ENCODE measurements around the gene PCDHGA1. TPM values are rescaled to one million over a fixed set of nuclear protein-coding genes. Genes with fewer than 3 reads are reported as not detected.

Gene PCDHGA1
- total RNA-seq, 4 donors from 2014 or later = 0.65 to 0.97 (median 0.71) TPM

- Histone ChIP-seq H3K4me1 (peaks cover 64 to 75% of the 10 kb centered on the region in 2 donors), H3K4me3 (no peak overlapping the region)
- in situ Hi-C loops (cut with MboI; ENCODE audit: low sequenced_read_pairs in 4 of 4) = loop anchor here in 2 of 4 donors (5.0 kb wide), 2 partner anchors 37 to 48 kb away; partner anchors contain the start of gene PCDHGC3 (in 2 of the 2)
Measured at GRCh38 chr5:141524604-141525597, 194.6 kb downstream of the PCDHGA1 start.

DNA sequence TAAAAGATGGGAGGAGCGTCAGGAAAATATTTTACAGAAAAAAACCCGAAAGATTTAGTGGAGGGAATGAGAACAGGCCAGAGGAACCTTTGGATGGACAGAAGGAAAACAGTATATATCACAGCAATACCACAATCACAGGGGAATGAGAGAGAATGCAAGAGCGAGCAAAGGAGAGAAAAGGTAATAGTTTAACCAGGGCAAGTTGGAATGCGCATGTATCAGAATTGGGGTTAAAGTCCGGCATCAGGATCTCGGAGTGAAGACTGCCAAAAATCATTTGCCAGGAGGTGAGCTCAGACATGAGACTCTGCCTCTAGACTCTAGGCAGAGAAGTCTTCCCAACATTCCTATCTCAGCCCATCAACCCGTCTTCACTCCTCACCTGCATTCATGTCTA, 195.3 kb downstream of the PCDHGA1 start:
- Histone ChIP-seq H3K4me3 (no peak overlapping the region), H3K36me3 (peaks cover 0 to 50% of the 10 kb centered on the region in 2 donors), H3K27ac (peak overlapping the region; percentile 87 to 92 (median 90)), H3K9me3 (no peaks in the 10 kb centered on the region), H3K27me3 (no peaks in the 10 kb centered on the region), H3K4me1 (peaks cover 64 to 73% of the 10 kb centered on the region in 2 donors)
- intact Hi-C loops (cut with DNase I; ENCODE audit: low total_unique reads) (loop anchor here (1.0 to 2.0 kb wide), 4 partner anchors 17 to 204 kb away; partner anchors contain the start of gene PCDHGB7), in situ Hi-C loops (cut with MboI; ENCODE audit: low sequenced_read_pairs in 4 of 4) (loop anchor here in 1 of 4 donors (5.0 kb wide), 1 partner anchor 48 kb away; the partner anchor contains the start of gene PCDHGC3)
- TF ChIP-seq POLR2A (IDR thresholded peaks at IDR 0.05) = no peak
- TF ChIP-seq, protein P1, sequence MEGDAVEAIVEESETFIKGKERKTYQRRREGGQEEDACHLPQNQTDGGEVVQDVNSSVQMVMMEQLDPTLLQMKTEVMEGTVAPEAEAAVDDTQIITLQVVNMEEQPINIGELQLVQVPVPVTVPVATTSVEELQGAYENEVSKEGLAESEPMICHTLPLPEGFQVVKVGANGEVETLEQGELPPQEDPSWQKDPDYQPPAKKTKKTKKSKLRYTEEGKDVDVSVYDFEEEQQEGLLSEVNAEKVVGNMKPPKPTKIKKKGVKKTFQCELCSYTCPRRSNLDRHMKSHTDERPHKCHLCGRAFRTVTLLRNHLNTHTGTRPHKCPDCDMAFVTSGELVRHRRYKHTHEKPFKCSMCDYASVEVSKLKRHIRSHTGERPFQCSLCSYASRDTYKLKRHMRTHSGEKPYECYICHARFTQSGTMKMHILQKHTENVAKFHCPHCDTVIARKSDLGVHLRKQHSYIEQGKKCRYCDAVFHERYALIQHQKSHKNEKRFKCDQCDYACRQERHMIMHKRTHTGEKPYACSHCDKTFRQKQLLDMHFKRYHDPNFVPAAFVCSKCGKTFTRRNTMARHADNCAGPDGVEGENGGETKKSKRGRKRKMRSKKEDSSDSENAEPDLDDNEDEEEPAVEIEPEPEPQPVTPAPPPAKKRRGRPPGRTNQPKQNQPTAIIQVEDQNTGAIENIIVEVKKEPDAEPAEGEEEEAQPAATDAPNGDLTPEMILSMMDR (IDR thresholded peaks at IDR 0.05 in 4 of 5, conservative IDR thresholded peaks at IDR 0.05 in 1 of 5) = no peak
- ATAC-seq = no peak
- no peak for DNase-seq

More at GRCh38 chr5:141524604-141525597, 194.6 kb downstream of the PCDHGA1 start:
- intact Hi-C loops (cut with DNase I; ENCODE audit: low total_unique reads) = loop anchor here (1.0 to 5.0 kb wide), 9 partner anchors 12 to 1872 kb away; partner anchors contain the start of genes DIAPH1, PCDHGA12, PCDHGB7 and PCDHGC3
- Histone ChIP-seq H3K27me3 (no peaks in the 10 kb centered on the region), H3K9me3 (no peaks in the 10 kb centered on the region), H3K36me3 (peaks cover 0 to 50% of the 10 kb centered on the region in 2 donors), H3K27ac (peak overlapping the region; percentile 87 to 92 (median 90))
- TF ChIP-seq, protein P1 (IDR thresholded peaks at IDR 0.05 in 4 of 5, conservative IDR thresholded peaks at IDR 0.05 in 1 of 5) = peak; percentile 98 to 99 (median 99)
- no peak for TF ChIP-seq POLR2A (IDR thresholded peaks at IDR 0.05)
- peak; percentile 88 to 94 for DNase-seq
- ATAC-seq = peak; percentile 58 to 65

- peaks cover 0 to 58% of the 10 kb centered on the region in 2 donors for H3K36me3 ChIP-seq
- no peak for DNase-seq
- peak overlapping the region; percentile 79 to 88 (median 86) for H3K27ac ChIP-seq
- TF ChIP-seq, protein P1 (IDR thresholded peaks at IDR 0.05 in 4 of 5, conservative IDR thresholded peaks at IDR 0.05 in 1 of 5) = no peak
- TF ChIP-seq POLR2A (IDR thresholded peaks at IDR 0.05) = no peak
- in situ Hi-C loops (cut with MboI; ENCODE audit: low sequenced_read_pairs in 4 of 4) (loop anchor here in 1 of 4 donors (5.0 kb wide), 1 partner anchor 50 kb away; the partner anchor contains the start of gene PCDHGC3), intact Hi-C loops (cut with DNase I; ENCODE audit: low total_unique reads) (no loop called here)
- no peaks in the 10 kb centered on the region for H3K9me3 ChIP-seq
- no peaks in the 10 kb centered on the region for H3K27me3 ChIP-seq
- peaks cover 50 to 55% of the 10 kb centered on the region in 2 donors for H3K4me1 ChIP-seq
- H3K4me3 ChIP-seq = no peak overlapping the region
- ATAC-seq = no peak
Measured at GRCh38 chr5:141527426-141527825, 197.1 kb downstream of the PCDHGA1 start.

GRCh38 chr5:141528291-141528984, 198.1 kb downstream of the PCDHGA1 start:
- ATAC-seq (peak; percentile 51), DNase-seq (peak; percentile 41 to 76)
- Histone ChIP-seq H3K27ac (peak overlapping the region; percentile 79 to 88 (median 86)), H3K36me3 (peaks cover 0 to 60% of the 10 kb centered on the region in 2 donors), H3K9me3 (no peaks in the 10 kb centered on the region), H3K4me3 (no peak overlapping the region), H3K4me1 (peaks cover 41 to 45% of the 10 kb centered on the region in 2 donors), H3K27me3 (no peaks in the 10 kb centered on the region)
- intact Hi-C loops (cut with DNase I; ENCODE audit: low total_unique reads) = no loop called here
- in situ Hi-C loops (cut with MboI; ENCODE audit: low sequenced_read_pairs in 4 of 4) = loop anchor here in 1 of 4 donors (5.0 kb wide), 1 partner anchor 51 kb away; the partner anchor contains the start of gene PCDHGC3
- TF ChIP-seq, protein P1 (IDR thresholded peaks at IDR 0.05 in 4 of 5, conservative IDR thresholded peaks at IDR 0.05 in 1 of 5) = no peak
- no peak for TF ChIP-seq POLR2A (IDR thresholded peaks at IDR 0.05)
